AG04450 (cell line): ENCODE data around the gene FAM53B. TPM values are rescaled to one million over a fixed set of nuclear protein-coding genes. Genes with fewer than 3 reads are reported as not detected.

ENCODE experiments used
- CTCF ChIA-PET: fragments of 300-600, 350-600 bp; formaldehyde crosslinking; extraction: SDS; loops from one replicate; lab custom pipeline; 2022; ENCODE audit warnings: antibody characterized with exemption, inconsistent platforms; lab: Charles Lee
- POLR2A ChIA-PET: fragments of 350-600 bp; formaldehyde crosslinking; extraction: SDS; loops from one replicate; lab custom pipeline; 2021; ENCODE audit warnings: antibody characterized with exemption, inconsistent platforms; lab: Yijun Ruan, JAX
- DNase-seq: peaks from one replicate; pipeline ENCODE4 v3.0.0-alpha.2; 2011; ENCODE audit warnings: low read depth, low spot score
- H3K27ac ChIP-seq: one replicate; pipeline ENCODE4 v1.5.1; 2012; ENCODE audit warnings: low read depth, low read length, control low read depth
- H3K27me3 ChIP-seq: one replicate; pipeline ENCODE4 v1.6.0; 2012; ENCODE audit warnings: low read length; ENCODE audit not compliant: control insufficient read depth, insufficient read depth
- H3K4me3 ChIP-seq: 2 replicates; pipeline ENCODE4 v1.5.1; 2011; ENCODE audit warnings: mild to moderate bottlenecking, low read depth, low read length, control low read depth
- H3K9me3 ChIP-seq: 2 replicates; pipeline ENCODE4 v1.5.1; 2012; ENCODE audit warnings: low read length; ENCODE audit not compliant: control insufficient read depth, insufficient read depth
- polyA plus RNA-seq: library from polyadenylated mRNA; depleted of rRNA; stranded (reverse); fragments of >200 nt; gene quantifications from 2 replicates; pipeline ENCODE4 v1.2.3, GENCODE V29; 2011
- TF ChIP-seq, protein P1 (sequence below): IDR thresholded peaks from 2 replicates; pipeline ENCODE4 v1.5.1; 2011; ENCODE audit warnings: low read depth, low read length, control low read depth, inconsistent platforms

FAM53B gene
- polyA plus RNA-seq, 1 experiment = 4.1 TPM

DNA sequence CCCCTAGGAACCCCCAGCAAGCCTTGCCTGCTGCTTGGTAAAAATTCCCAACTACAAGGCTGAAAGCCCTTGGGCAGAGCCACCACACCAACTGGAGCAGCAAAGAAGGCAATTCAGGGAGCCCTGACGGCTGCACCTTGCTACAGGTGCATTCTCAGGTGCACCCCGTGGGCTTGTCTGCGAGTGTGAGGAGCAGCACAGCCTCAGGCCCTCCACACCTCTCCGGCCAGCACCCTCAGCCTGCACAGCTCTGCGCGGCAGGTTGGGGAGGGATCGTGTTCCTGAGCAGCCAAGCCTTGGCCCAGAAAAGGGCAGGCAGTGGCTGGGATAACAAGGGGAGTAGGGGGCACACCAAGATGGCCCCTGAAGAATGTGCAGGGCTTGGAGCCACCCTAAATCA is 104.1 kb downstream of the FAM53B start:
- ChIA-PET CTCF (no interaction called here), POLR2A (no interaction called here)
- Histone ChIP-seq H3K9me3 (no peaks in the 10 kb centered on the region; the same call in 1 of the 2 replicates), H3K27ac (no peak overlapping the region), H3K27me3 (no peaks in the 10 kb centered on the region), H3K4me3 (no peak overlapping the region)
- DNase-seq = no peak
- TF ChIP-seq, protein P1, sequence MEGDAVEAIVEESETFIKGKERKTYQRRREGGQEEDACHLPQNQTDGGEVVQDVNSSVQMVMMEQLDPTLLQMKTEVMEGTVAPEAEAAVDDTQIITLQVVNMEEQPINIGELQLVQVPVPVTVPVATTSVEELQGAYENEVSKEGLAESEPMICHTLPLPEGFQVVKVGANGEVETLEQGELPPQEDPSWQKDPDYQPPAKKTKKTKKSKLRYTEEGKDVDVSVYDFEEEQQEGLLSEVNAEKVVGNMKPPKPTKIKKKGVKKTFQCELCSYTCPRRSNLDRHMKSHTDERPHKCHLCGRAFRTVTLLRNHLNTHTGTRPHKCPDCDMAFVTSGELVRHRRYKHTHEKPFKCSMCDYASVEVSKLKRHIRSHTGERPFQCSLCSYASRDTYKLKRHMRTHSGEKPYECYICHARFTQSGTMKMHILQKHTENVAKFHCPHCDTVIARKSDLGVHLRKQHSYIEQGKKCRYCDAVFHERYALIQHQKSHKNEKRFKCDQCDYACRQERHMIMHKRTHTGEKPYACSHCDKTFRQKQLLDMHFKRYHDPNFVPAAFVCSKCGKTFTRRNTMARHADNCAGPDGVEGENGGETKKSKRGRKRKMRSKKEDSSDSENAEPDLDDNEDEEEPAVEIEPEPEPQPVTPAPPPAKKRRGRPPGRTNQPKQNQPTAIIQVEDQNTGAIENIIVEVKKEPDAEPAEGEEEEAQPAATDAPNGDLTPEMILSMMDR = no peak

- DNase-seq = no peak
- CTCF ChIA-PET = no interaction called here
- Histone ChIP-seq H3K27me3 (no peaks in the 10 kb centered on the region), H3K4me3 (no peak overlapping the region), H3K9me3 (peaks cover under 1% of the 10 kb centered on the region), H3K27ac (no peak overlapping the region)
- POLR2A ChIA-PET = no interaction called here
- TF ChIP-seq, protein P1 = no peak
These were observed 104.5 kb downstream of the FAM53B start for GRCh38 chr10:124639646-124640045.

DNA sequence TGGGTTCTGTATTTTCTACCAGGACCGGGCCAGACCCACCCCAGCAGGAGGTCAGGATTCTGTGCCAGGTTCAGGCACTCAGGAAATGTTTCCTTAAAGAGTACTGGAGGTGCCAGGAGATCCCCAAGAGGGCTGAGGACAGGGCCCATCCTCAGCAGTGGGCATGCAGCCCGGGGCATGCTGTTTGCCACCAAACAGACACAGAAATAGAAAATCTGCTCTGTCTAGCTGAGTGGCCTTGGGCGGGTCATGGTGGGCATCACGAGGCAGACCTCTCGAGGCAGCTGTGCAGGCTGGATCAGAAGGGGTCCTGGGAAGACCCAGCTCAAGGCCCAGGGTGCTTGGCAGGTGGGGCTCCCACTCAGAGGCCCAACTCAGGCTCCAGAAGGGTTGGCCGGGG is 105.0 kb downstream of the FAM53B start:
- POLR2A ChIA-PET = no interaction called here
- H3K9me3 ChIP-seq = peaks cover 3% of the 10 kb centered on the region
- CTCF ChIA-PET = no interaction called here
- TF ChIP-seq, protein P1 = no peak
- H3K27ac ChIP-seq = no peak overlapping the region
- H3K4me3 ChIP-seq = no peak overlapping the region
- no peak for DNase-seq
- no peaks in the 10 kb centered on the region for H3K27me3 ChIP-seq

DNA sequence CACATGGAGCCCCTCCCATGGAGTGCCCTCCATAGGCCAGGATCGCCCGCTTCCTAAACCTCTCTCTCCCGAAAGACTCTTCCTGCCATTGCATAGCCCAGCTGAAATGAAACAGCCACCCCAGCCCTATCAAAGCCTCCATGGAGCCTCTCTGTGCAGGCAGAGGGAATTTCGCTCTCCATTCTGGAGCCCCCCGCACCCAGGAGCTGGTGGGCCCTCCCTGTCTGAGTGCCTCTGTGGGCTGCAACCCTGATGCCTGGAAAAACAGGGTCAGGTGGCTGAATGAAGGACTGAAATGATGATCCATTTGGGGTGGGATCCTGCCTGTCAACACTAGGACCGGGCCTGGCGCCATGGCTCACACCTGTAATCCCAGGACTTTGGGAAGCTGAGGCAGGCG is 106.4 kb downstream of the FAM53B start:
- TF ChIP-seq, protein P1 = no peak
- no peaks in the 10 kb centered on the region for H3K27me3 ChIP-seq
- H3K4me3 ChIP-seq = no peak overlapping the region
- H3K9me3 ChIP-seq = peaks cover 3% of the 10 kb centered on the region
- no peak overlapping the region for H3K27ac ChIP-seq
- CTCF ChIA-PET = no interaction called here
- POLR2A ChIA-PET = no interaction called here
- no peak for DNase-seq

DNA sequence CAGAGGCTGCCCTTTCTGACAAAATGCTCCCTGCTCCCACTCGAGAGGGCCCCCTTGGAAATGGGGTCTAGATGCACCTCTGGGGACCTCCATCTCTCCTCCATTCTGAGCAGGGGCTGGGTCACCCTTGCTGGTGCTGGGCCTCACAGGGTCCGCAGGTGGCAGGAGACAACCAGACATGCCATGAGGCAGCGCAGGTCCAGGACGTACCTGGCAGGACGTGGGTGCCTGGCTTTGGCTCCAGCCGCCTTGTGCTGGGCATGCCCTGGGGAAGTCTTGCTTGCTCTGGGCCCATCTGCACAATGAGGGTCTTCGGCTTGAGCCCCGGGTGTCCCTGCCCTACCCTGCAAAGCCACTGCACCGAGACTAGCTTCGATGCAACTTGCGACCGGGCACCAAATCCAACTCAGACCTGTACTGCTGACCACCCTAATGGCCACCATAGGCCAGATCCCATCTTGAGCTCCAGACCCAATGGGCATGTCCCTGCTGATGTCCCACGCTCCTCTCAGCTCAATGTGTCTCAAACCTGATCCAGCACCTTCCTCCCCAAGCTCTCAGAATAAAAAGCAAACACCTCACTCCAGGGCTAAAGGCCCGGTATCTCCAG is 107.0 kb downstream of the FAM53B start:
- POLR2A ChIA-PET = no interaction called here
- no peak for DNase-seq
- Histone ChIP-seq H3K4me3 (no peak overlapping the region), H3K27ac (no peak overlapping the region), H3K27me3 (no peaks in the 10 kb centered on the region), H3K9me3 (peaks cover 3% of the 10 kb centered on the region)
- CTCF ChIA-PET = no interaction called here
- TF ChIP-seq, protein P1 = no peak
